WTC11 (cell line): Measurements from ENCODE around the gene GAS2. TPM values are rescaled to one million over a fixed set of nuclear protein-coding genes. Genes with fewer than 3 reads are reported as not detected.

ENCODE experiments used
- ATAC-seq: fragments of 200-7000 bp; cut with Tn5 transposase; 2 replicates; pipeline ENCODE4 v1.10.0; 2021; ENCODE audit warnings: mild to moderate bottlenecking, moderate library complexity
- CTCF ChIA-PET: fragments of 300-600 bp; sonication (Branson Sonifier 250); formaldehyde crosslinking; loops from one replicate; lab custom pipeline; 2021; ENCODE audit warnings: antibody characterized with exemption; lab: Charles Lee
- POLR2A ChIA-PET: fragments of 350-600 bp; sonication (Branson Sonifier 250); formaldehyde crosslinking; loops from one replicate; lab custom pipeline; 2021; ENCODE audit warnings: antibody characterized with exemption; lab: Charles Lee
- DNase-seq: peaks from one replicate; pipeline ENCODE4 v3.0.0; 2021; ENCODE audit warnings: low spot score
- H3K27ac Mint-ChIP-seq: 2 replicates; pipeline ENCODE4 v1.8.0; 2021; ENCODE audit warnings: mixed read lengths
- H3K27me3 Mint-ChIP-seq: 2 replicates; pipeline ENCODE4 v1.8.0; 2021; ENCODE audit warnings: low read depth, mild to moderate bottlenecking, moderate library complexity, mixed read lengths
- H3K36me3 Mint-ChIP-seq: 2 replicates; pipeline ENCODE4 v1.8.0; 2021; ENCODE audit warnings: mixed read lengths
- H3K4me1 Mint-ChIP-seq: 2 replicates; pipeline ENCODE4 v1.8.0; 2022; ENCODE audit warnings: mixed read lengths
- H3K4me3 Mint-ChIP-seq: 2 replicates; pipeline ENCODE4 v1.8.0; 2021; ENCODE audit warnings: mild to moderate bottlenecking, moderate library complexity, mixed read lengths
- H3K9me3 Mint-ChIP-seq: 2 replicates; pipeline ENCODE4 v1.8.0; 2021; ENCODE audit warnings: mixed read lengths
- ARID4B ChIP-seq: sonication (generic); formaldehyde crosslinking; IDR thresholded peaks from 2 replicates; pipeline ENCODE4 v1.8.0; 2023; ENCODE audit warnings: missing genetic modification reagents, mild to moderate bottlenecking, borderline replicate concordance
- CTCF ChIP-seq: fragments of 200-600 bp; IDR thresholded peaks from 2 replicates; pipeline ENCODE4 v1.8.0; 2022; ENCODE audit warnings: antibody characterized with exemption
- E2F5 ChIP-seq: sonication (generic); formaldehyde crosslinking; IDR thresholded peaks from 2 replicates; pipeline ENCODE4 v1.8.1; 2022; ENCODE audit warnings: mild to moderate bottlenecking, moderate library complexity, missing genetic modification reagents
- FOXK1 ChIP-seq: sonication (generic); formaldehyde crosslinking; IDR thresholded peaks from 2 replicates; pipeline ENCODE4 v1.8.0; 2022; ENCODE audit warnings: mild to moderate bottlenecking, moderate library complexity, missing genetic modification reagents
- GABPB1 ChIP-seq: sonication (generic); formaldehyde crosslinking; IDR thresholded peaks from 2 replicates; pipeline ENCODE4 v1.8.1; 2023; ENCODE audit warnings: mild to moderate bottlenecking, missing genetic modification reagents
- IRF1 ChIP-seq: sonication (generic); formaldehyde crosslinking; IDR thresholded peaks from 2 replicates; pipeline ENCODE4 v1.8.0; 2023; ENCODE audit warnings: missing genetic modification reagents
- NR2C2 ChIP-seq: sonication (generic); formaldehyde crosslinking; IDR thresholded peaks from 2 replicates; pipeline ENCODE4 v1.8.0; 2022; ENCODE audit warnings: mild to moderate bottlenecking, missing genetic modification reagents
- PRDM15 ChIP-seq: sonication (generic); formaldehyde crosslinking; IDR thresholded peaks from 2 replicates; pipeline ENCODE4 v1.8.0; 2022; ENCODE audit warnings: missing genetic modification reagents
- SMAD3 ChIP-seq: sonication (generic); formaldehyde crosslinking; IDR thresholded peaks from 2 replicates; pipeline ENCODE4 v1.8.0; 2022; ENCODE audit warnings: missing genetic modification reagents, mild to moderate bottlenecking, borderline replicate concordance
- ZBTB43 ChIP-seq: sonication (generic); formaldehyde crosslinking; IDR thresholded peaks from 2 replicates; pipeline ENCODE4 v1.8.1; 2023; ENCODE audit warnings: mild to moderate bottlenecking, missing genetic modification reagents
- ZNF121 ChIP-seq: sonication (generic); formaldehyde crosslinking; IDR thresholded peaks from 2 replicates; pipeline ENCODE4 v1.8.0; 2023; ENCODE audit warnings: missing genetic modification reagents
- ZNF232 ChIP-seq: sonication (generic); formaldehyde crosslinking; IDR thresholded peaks from 2 replicates; pipeline ENCODE4 v1.8.0; 2022; ENCODE audit warnings: mild to moderate bottlenecking, missing genetic modification reagents
- ZNF396 ChIP-seq: fragments of 250-450 bp; sonication (Bioruptor Pico); IDR thresholded peaks from 2 replicates; pipeline ENCODE4 v1.8.0; 2021; ENCODE audit warnings: mild to moderate bottlenecking, moderate library complexity, borderline replicate concordance
- ZNF512 ChIP-seq: sonication (generic); formaldehyde crosslinking; IDR thresholded peaks from 2 replicates; pipeline ENCODE4 v1.8.1; 2022; ENCODE audit warnings: missing genetic modification reagents, borderline replicate concordance
- ZNF532 ChIP-seq: fragments of 250-450 bp; sonication (Bioruptor Pico); IDR thresholded peaks from 2 replicates; pipeline ENCODE4 v1.9.0; 2021; ENCODE audit warnings: mild to moderate bottlenecking, borderline replicate concordance
- total RNA-seq: library from RNA; stranded (reverse); gene quantifications from 3 replicates; pipeline ENCODE4 v1.2.3, GENCODE V29; 2021

Gene GAS2
- total RNA-seq, 1 experiment from 2014 or later = 1.8 TPM

- TF ChIP-seq IRF1 (CRISPR knock-in tag) (no peak), ZNF396 (CRISPR knock-in tag) (no peak), FOXK1 (CRISPR knock-in tag) (no peak), ZNF232 (CRISPR knock-in tag) (no peak), E2F5 (CRISPR knock-in tag) (no peak), ZNF512 (CRISPR knock-in tag) (no peak), GABPB1 (no peak), CTCF (no peak), NR2C2 (CRISPR knock-in tag) (no peak), SMAD3 (no peak), ZNF532 (CRISPR knock-in tag) (no peak), ARID4B (CRISPR knock-in tag) (no peak)
These were observed 33.0 kb downstream of the GAS2 start (continued) for GRCh38 chr11:22699388-22699787.

- no peak for ATAC-seq
- Mint-ChIP-seq H3K36me3 (no peaks in the 10 kb centered on the region), H3K27me3 (no peaks in the 10 kb centered on the region; the same call in 1 of the 2 replicates), H3K9me3 (0 out of 2 replicates have a peak, but pooled peaks cover 6% of the 10 kb centered on the region), H3K4me3 (no peak overlapping the region), H3K4me1 (peaks cover 9% of the 10 kb centered on the region), H3K27ac (no peak overlapping the region)
- no peak for DNase-seq
- CTCF ChIA-PET = no interaction called here
- POLR2A ChIA-PET = no interaction called here
- TF ChIP-seq ZNF512 (CRISPR knock-in tag) (no peak), ZNF121 (CRISPR knock-in tag) (no peak), ZBTB43 (CRISPR knock-in tag) (no peak), PRDM15 (CRISPR knock-in tag) (no peak)
These were observed 35.6 kb downstream of the GAS2 start for GRCh38 chr11:22702031-22702430.
